Neural progenitor cell (in vitro differentiated cells): ENCODE results near the gene KRTAP2-1. TPM values are rescaled to one million over a fixed set of nuclear protein-coding genes. Genes with fewer than 3 reads are reported as not detected.

ENCODE experiments used
- DNase-seq: peaks from one replicate; pipeline ENCODE4 v3.0.0-alpha.2; 2016; ENCODE audit warnings: low spot score
- H2AFZ ChIP-seq: fragments of 200-600 bp; sonication (generic); replicated peaks from 2 replicates; pipeline ENCODE4 v1.6.1; 2016; ENCODE audit warnings: antibody characterized with exemption
- H3F3A ChIP-seq: fragments of 200-600 bp; sonication (generic); 2 replicates; pipeline ENCODE4 v1.6.1; 2016; ENCODE audit warnings: antibody characterized with exemption, low read depth
- H3K27ac ChIP-seq: fragments of 200-600 bp; sonication (generic); 2 replicates; pipeline ENCODE4 v1.5.1; 2016; ENCODE audit warnings: mild to moderate bottlenecking
- H3K27me3 ChIP-seq: fragments of 200-600 bp; sonication (generic); 2 replicates; pipeline ENCODE4 v1.6.1; 2016; ENCODE audit warnings: mild to moderate bottlenecking, moderate library complexity
- H3K36me3 ChIP-seq: fragments of 200-600 bp; sonication (generic); 2 replicates; pipeline ENCODE4 v1.5.1; 2016
- H3K4me1 ChIP-seq: fragments of 200-600 bp; sonication (generic); 2 replicates; pipeline ENCODE4 v1.6.1; 2016; ENCODE audit warnings: mixed run types
- H3K4me2 ChIP-seq: fragments of 200-600 bp; sonication (generic); 2 replicates; pipeline ENCODE4 v1.6.1; 2016
- H3K4me3 ChIP-seq: fragments of 200-600 bp; sonication (generic); 2 replicates; pipeline ENCODE4 v1.5.1; 2016
- H3K79me2 ChIP-seq: fragments of 200-600 bp; sonication (generic); 2 replicates; pipeline ENCODE4 v1.6.1; 2016; ENCODE audit warnings: low read depth
- H3K9ac ChIP-seq: fragments of 200-600 bp; sonication (generic); 2 replicates; pipeline ENCODE4 v1.6.1; 2016
- H3K9me3 ChIP-seq: fragments of 200-600 bp; sonication (generic); 2 replicates; pipeline ENCODE4 v1.5.1; 2016; ENCODE audit warnings: low read depth
- H4K20me1 ChIP-seq: fragments of 200-600 bp; sonication (generic); 2 replicates; pipeline ENCODE4 v1.6.1; 2016; ENCODE audit warnings: low read depth
- H3K27ac Mint-ChIP-seq: 3 replicates; pipeline ENCODE4 v1.8.0; 2021; ENCODE audit warnings: mixed read lengths
- H3K27me3 Mint-ChIP-seq: 2 replicates; pipeline ENCODE4 v1.8.0; 2022; ENCODE audit warnings: low read depth, mild to moderate bottlenecking, inconsistent platforms, moderate library complexity, mixed read lengths; ENCODE audit not compliant: insufficient read depth
- H3K36me3 Mint-ChIP-seq: 3 replicates; pipeline ENCODE4 v1.8.0; 2021; ENCODE audit warnings: mixed read lengths
- H3K4me1 Mint-ChIP-seq: 3 replicates; pipeline ENCODE4 v1.8.0; 2021; ENCODE audit warnings: mixed read lengths
- H3K4me3 Mint-ChIP-seq: 3 replicates; pipeline ENCODE4 v1.8.0; 2021; ENCODE audit warnings: mild to moderate bottlenecking, moderate library complexity, mixed read lengths
- H3K9me3 Mint-ChIP-seq: 3 replicates; pipeline ENCODE4 v1.8.0; 2020; ENCODE audit warnings: mixed read lengths
- EZH2 ChIP-seq: fragments of 200-600 bp; sonication (generic); IDR thresholded peaks from 2 replicates; pipeline ENCODE4 v1.6.1; 2017; ENCODE audit warnings: antibody characterized with exemption, mild to moderate bottlenecking, moderate library complexity
- EZH2phosphoT487 ChIP-seq: fragments of 200-600 bp; sonication (generic); IDR thresholded peaks from 2 replicates; pipeline ENCODE4 v1.6.1; 2017; ENCODE audit warnings: antibody characterized with exemption
- total RNA-seq: library from RNA; depleted of rRNA; stranded (reverse); fragments of >200 nt; gene quantifications from 2 replicates; pipeline ENCODE4 v1.2.3, GENCODE V29; 2015; ENCODE audit warnings: low replicate concordance
- TF ChIP-seq, protein P1 (sequence below): fragments of 200-600 bp; sonication (generic); IDR thresholded peaks from 2 replicates; pipeline ENCODE4 v1.5.1; 2017; ENCODE audit warnings: antibody characterized with exemption, mild to moderate bottlenecking

Gene KRTAP2-1
- total RNA-seq, 1 donor from 2014 or later = not detected

DNA sequence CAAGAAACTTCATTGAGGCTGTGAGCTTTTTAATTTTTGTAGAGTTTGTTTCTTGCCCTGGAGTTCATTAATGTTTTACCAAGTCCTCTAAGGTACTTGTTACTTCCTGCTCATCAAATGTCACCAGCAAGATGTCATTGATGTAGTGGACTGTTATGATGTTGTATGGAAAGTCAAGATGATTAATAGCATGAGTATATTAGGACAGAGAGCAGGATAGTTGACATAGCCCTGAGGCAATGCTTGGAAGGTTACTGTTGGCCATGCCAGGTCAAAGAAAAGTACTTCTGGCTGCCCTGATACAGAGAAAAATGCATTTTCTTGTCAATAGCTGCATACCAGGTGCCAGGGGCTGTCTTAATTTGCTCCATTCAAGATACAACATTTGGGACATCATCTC, 26.8 kb downstream of the KRTAP2-1 start:
- H3K4me1 ChIP-seq = no peaks in the 10 kb centered on the region
- no peaks in the 10 kb centered on the region for H3K79me2 ChIP-seq
- no peak for DNase-seq
- no peaks in the 10 kb centered on the region for H3K9me3 Mint-ChIP-seq
- no peak overlapping the region for H3K27ac Mint-ChIP-seq
- H2AFZ ChIP-seq = no peak overlapping the region
- H3K36me3 ChIP-seq = no peaks in the 10 kb centered on the region
- H3K36me3 Mint-ChIP-seq = no peaks in the 10 kb centered on the region
- no peaks in the 10 kb centered on the region for H3K9me3 ChIP-seq
- no peak overlapping the region for H3K9ac ChIP-seq
- TF ChIP-seq, protein P1, sequence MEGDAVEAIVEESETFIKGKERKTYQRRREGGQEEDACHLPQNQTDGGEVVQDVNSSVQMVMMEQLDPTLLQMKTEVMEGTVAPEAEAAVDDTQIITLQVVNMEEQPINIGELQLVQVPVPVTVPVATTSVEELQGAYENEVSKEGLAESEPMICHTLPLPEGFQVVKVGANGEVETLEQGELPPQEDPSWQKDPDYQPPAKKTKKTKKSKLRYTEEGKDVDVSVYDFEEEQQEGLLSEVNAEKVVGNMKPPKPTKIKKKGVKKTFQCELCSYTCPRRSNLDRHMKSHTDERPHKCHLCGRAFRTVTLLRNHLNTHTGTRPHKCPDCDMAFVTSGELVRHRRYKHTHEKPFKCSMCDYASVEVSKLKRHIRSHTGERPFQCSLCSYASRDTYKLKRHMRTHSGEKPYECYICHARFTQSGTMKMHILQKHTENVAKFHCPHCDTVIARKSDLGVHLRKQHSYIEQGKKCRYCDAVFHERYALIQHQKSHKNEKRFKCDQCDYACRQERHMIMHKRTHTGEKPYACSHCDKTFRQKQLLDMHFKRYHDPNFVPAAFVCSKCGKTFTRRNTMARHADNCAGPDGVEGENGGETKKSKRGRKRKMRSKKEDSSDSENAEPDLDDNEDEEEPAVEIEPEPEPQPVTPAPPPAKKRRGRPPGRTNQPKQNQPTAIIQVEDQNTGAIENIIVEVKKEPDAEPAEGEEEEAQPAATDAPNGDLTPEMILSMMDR = no peak
- TF ChIP-seq EZH2 (no peak), EZH2phosphoT487 (no peak)
- no peaks in the 10 kb centered on the region for H3F3A ChIP-seq
- no peaks in the 10 kb centered on the region for H3K27me3 Mint-ChIP-seq
- H3K4me2 ChIP-seq = no peak overlapping the region
- no peak overlapping the region for H3K4me3 ChIP-seq
- no peak overlapping the region for H3K27ac ChIP-seq
- H3K4me3 Mint-ChIP-seq = no peak overlapping the region
- no peaks in the 10 kb centered on the region for H3K27me3 ChIP-seq
- no peaks in the 10 kb centered on the region for H4K20me1 ChIP-seq
- H3K4me1 Mint-ChIP-seq = no peaks in the 10 kb centered on the region

DNA sequence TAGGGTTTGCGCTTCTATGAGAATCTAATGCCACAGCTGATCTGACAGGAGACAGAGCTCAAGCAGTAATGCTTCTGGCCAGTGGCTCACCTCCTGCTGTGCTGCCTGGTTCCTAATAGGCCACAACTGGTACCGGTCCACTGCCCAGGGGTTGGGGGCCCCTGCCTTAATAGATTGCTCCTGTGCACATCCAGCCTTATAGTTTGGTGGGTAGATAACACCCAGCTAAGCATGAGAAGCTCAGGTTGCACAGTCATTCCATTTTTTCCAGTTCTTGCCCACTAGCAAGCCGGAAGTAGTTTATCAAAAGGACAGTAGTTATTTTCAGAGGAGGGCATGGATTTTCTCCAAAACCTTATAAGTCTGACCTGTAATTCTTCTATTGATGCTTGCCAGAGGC, 27.7 kb downstream of the KRTAP2-1 start:
- H3K4me3 ChIP-seq = no peak overlapping the region
- H2AFZ ChIP-seq = no peak overlapping the region
- H3K79me2 ChIP-seq = no peaks in the 10 kb centered on the region
- no peak overlapping the region for H3K27ac ChIP-seq
- no peak overlapping the region for H3K27ac Mint-ChIP-seq
- DNase-seq = no peak
- no peaks in the 10 kb centered on the region for H3K27me3 ChIP-seq
- H3F3A ChIP-seq = no peaks in the 10 kb centered on the region
- no peaks in the 10 kb centered on the region for H3K36me3 ChIP-seq
- no peaks in the 10 kb centered on the region for H3K27me3 Mint-ChIP-seq
- H3K4me1 ChIP-seq = no peaks in the 10 kb centered on the region
- no peaks in the 10 kb centered on the region for H3K9me3 Mint-ChIP-seq
- H3K4me2 ChIP-seq = no peak overlapping the region
- no peaks in the 10 kb centered on the region for H3K36me3 Mint-ChIP-seq
- H3K4me1 Mint-ChIP-seq = no peaks in the 10 kb centered on the region
- TF ChIP-seq, protein P1 = no peak
- no peak for TF ChIP-seq EZH2phosphoT487
- TF ChIP-seq EZH2 = no peak
- no peak overlapping the region for H3K4me3 Mint-ChIP-seq
- no peak overlapping the region for H3K9ac ChIP-seq
- H4K20me1 ChIP-seq = no peaks in the 10 kb centered on the region
- H3K9me3 ChIP-seq = no peaks in the 10 kb centered on the region

DNA sequence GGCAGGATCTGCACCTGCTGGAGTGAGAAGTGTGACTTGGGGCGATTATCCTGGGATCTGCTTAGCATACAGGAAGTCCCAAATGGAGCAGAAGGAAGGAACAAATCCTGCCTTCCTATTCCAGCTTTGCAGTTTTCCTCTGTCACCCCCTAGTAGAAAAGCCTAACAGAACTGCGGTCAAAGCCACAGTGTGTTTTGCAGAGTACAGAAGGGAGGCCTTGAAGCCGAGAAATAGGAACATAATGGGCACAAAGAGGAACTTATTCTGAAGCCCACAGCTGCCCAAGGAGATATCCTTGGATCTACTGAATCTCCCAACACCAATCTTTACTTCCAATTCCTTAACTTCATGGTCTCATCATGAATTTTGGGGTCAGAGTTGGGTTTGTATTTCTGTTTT, 28.6 kb downstream of the KRTAP2-1 start:
- Histone ChIP-seq H3K4me2 (no peak overlapping the region), H4K20me1 (no peaks in the 10 kb centered on the region), H3K9me3 (no peaks in the 10 kb centered on the region), H3K79me2 (no peaks in the 10 kb centered on the region), H2AFZ (peak overlapping the region; percentile 73), H3K9ac (no peak overlapping the region), H3F3A (no peaks in the 10 kb centered on the region), H3K4me1 (no peaks in the 10 kb centered on the region), H3K36me3 (no peaks in the 10 kb centered on the region), H3K4me3 (no peak overlapping the region), H3K27ac (no peak overlapping the region), H3K27me3 (no peaks in the 10 kb centered on the region)
- H3K9me3 Mint-ChIP-seq = no peaks in the 10 kb centered on the region
- H3K36me3 Mint-ChIP-seq = no peaks in the 10 kb centered on the region
- no peak overlapping the region for H3K27ac Mint-ChIP-seq
- DNase-seq = no peak
- TF ChIP-seq EZH2 (no peak), EZH2phosphoT487 (no peak)
- TF ChIP-seq, protein P1 = no peak
- H3K27me3 Mint-ChIP-seq = no peaks in the 10 kb centered on the region
- no peaks in the 10 kb centered on the region for H3K4me1 Mint-ChIP-seq
- H3K4me3 Mint-ChIP-seq = no peak overlapping the region
